AG09309 (cell line): ENCODE data around the gene TAS2R50.

Experiments used
- DNase-seq: peaks from one replicate; pipeline ENCODE4 v3.0.0-alpha.2; 2010; ENCODE audit warnings: low read depth
- H3K4me3 ChIP-seq: 2 replicates; pipeline ENCODE4 v1.5.1; 2011; ENCODE audit warnings: mild to moderate bottlenecking, low read depth, low read length, moderate library complexity; ENCODE audit not compliant: control insufficient read depth
- TF ChIP-seq, protein P1 (sequence below): IDR thresholded peaks from 2 replicates; pipeline ENCODE4 v1.5.1; 2011; ENCODE audit warnings: mild to moderate bottlenecking, low read depth, low read length, inconsistent platforms; ENCODE audit not compliant: insufficient read depth, control insufficient read depth; ENCODE audit errors: missing control alignments

The TAS2R50 gene

DNA sequence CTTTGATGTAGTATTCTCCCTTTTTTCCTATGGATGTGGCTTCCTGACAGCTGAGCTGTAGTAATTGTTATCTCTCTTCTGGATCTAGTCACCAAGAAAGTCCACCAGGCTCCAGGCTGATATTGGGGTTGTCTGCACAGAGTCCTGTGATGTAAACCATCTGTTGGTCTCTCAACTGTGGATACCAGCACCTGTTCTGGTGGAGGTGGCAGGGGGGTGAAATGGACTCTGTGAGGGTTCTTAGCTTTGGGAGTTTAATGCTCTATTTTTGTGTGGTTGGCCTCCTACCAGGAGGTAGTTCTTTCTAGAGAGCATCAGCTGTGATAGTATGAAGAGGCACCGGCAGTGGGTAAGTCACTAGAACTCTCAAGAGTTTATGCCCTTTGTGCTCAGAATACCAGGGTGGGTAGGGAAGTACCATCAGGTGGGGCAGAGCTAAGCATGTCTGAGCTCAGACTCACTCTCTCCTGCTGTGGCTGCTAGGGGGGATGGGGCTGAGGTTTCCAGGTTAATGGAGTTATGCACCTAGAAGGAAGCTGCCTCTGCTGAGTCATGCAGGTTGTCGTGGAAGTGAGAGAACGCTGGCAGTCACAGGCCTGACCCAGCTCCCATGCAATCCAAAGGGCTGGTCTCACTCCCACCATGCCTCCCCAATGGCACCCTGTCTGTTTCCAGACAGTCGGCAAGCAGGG, 44.6 kb downstream of the TAS2R50 start:
- H3K4me3 ChIP-seq: no peak overlapping the region
- TF ChIP-seq, protein P1, sequence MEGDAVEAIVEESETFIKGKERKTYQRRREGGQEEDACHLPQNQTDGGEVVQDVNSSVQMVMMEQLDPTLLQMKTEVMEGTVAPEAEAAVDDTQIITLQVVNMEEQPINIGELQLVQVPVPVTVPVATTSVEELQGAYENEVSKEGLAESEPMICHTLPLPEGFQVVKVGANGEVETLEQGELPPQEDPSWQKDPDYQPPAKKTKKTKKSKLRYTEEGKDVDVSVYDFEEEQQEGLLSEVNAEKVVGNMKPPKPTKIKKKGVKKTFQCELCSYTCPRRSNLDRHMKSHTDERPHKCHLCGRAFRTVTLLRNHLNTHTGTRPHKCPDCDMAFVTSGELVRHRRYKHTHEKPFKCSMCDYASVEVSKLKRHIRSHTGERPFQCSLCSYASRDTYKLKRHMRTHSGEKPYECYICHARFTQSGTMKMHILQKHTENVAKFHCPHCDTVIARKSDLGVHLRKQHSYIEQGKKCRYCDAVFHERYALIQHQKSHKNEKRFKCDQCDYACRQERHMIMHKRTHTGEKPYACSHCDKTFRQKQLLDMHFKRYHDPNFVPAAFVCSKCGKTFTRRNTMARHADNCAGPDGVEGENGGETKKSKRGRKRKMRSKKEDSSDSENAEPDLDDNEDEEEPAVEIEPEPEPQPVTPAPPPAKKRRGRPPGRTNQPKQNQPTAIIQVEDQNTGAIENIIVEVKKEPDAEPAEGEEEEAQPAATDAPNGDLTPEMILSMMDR: no peak
- no peak for DNase-seq

DNA sequence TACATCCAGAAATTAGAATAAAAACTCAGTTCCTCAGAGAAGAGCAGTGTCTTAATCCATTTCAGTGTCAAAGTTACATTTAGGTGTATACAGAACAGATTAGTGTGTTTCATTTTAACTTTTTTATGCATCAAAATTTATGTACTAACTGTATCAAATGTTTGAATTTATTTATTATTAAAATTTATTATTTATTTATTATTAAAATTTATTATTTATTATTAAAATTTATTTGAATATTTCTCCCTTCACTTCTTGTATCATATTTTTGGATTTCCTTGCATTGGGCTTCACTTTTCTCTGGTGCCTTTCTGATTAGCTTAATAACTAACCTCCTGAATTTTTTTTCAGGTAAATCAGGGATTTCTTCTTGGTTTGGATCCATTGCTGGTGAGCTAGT, 45.3 kb downstream of the TAS2R50 start:
- no peak for DNase-seq
- TF ChIP-seq, protein P1: no peak
- H3K4me3 ChIP-seq: no peak overlapping the region

DNA sequence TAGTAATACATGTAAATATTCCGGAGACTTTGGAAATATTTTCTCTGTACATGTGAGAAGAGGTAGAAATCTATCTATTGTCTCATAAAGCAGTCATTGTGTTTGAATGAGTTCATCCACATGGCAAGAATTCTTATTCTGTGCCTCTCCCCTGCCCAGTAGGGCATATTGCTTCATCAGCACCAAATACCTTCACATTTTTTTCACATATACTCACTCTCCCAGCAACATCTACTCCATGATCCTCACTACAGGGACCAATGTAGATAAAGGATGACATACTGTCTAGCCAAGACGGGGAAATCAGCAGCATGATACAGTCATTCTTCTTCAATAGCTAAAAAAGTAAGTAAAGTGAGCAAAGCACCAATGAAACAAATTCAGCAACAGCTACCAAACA, 46.3 kb downstream of the TAS2R50 start:
- TF ChIP-seq, protein P1: no peak
- DNase-seq: peak; percentile 59
- H3K4me3 ChIP-seq: no peak overlapping the region

DNA sequence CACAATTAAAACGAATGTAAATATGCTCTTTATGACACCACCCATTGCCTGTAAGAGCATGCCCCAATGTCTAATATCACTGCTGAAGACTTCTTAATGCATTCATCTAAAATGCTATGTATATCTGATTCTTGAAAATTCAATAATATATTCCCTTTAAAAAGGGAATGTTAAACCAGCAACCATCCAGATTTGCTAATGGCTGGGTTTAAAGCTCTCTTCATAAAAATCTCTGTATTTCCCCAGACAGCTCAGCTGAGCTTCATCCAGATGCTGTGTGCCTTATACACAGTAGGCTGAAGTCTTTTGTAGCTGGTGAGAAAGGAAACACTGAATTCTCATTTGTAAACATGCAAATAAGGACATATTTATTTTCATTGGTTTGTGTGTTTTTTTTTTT, 47.5 kb downstream of the TAS2R50 start, which contains the start of gene TAS2R14:
Gene TAS2R14, minus strand, starts transcription at position 101 of the 400 bp plus-strand sequence. Its CDS starts 56 bp downstream, at position 45.
- TF ChIP-seq, protein P1: no peak
- no peak for DNase-seq
- H3K4me3 ChIP-seq: no peak within 1 kb of the TSS

DNA sequence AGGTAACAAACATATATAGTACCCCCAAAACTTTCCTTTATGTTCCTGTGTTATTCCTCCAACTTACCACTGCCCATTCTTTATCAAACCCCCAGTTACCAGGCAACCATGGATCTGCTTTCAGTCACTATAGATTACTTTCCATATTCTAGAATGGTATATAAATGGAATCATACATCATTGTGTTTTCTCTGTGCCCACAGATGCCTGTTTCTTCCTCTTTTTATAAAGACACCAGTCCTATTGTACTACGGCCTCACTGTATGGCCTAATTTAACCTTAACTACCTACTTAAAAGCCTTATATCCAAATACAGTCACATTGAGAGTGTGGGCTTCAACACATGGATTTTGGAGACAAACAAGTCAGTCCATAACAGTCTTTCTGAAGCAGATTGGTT, 50.2 kb downstream of the TAS2R50 start:
- no peak overlapping the region for H3K4me3 ChIP-seq
- no peak for DNase-seq
- TF ChIP-seq, protein P1: no peak
